EH (cell line): Measurements from ENCODE around the gene COPB1.
"Not testable (repeated sequence)": the region's sequence is repeated elsewhere in the genome, so short reads cannot be mapped to it uniquely, and the experiment has no call there.

Experiments used
- DNase-seq: peaks from one replicate; pipeline ENCODE4 v3.0.0-alpha.2; 2015; ENCODE audit warnings: low read depth

The COPB1 gene

DNA sequence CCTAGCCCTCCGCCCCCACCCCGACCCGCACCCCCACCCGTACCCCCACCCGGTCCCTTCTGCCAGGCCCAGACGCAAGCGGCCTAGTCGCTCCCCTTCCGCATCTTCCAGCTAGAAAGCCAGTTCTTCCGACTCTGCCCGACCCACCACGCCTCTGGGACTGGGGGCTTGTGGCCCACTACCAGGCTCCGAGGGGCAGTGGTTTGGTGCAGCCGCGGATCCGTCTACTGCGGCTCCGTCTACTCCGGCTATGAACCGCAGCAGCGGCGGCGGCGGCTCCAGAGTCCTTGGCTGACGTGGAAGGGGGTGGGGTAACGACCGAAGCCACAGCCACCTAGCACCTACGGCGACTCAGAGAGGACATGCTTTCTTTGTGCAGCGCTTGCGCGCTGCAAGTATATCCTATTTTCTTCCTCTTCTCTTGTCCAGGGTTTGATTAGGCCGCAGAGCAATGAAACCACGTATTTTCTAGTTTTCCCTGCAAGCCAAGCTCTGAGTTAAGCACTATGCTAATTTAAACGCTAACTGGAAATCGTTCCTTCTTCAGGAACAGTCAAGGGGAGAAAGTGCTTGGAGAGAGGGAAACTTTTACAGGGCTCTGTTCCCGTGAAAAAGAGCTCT, at the start of gene COPB1:
Gene COPB1 (minus strand): TSS at position 252 of the 621 bp plus-strand sequence. CDS start 883 bp downstream, outside the sequence.
- DNase-seq, result peak; percentile 95

DNA sequence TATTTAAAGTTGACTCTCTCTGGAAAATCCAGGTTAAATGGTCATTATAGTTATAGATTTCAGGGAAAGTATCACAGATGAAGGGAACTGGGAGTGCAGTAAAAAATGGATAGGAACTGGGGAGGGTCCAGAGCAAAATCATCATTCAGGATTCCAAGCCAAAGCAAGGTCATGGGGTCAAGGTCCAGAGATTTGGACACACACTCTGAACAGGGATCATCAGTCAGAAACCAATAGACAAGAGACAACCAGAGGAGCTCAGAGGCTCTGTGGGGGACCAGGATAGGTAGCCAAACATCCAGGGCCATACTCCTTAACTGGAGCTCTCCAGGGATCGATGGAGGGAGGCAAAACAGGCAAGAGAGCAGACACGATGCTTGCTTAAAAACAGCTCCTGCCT, 47.8 kb upstream of the COPB1 start:
- DNase-seq, result no peak

DNA sequence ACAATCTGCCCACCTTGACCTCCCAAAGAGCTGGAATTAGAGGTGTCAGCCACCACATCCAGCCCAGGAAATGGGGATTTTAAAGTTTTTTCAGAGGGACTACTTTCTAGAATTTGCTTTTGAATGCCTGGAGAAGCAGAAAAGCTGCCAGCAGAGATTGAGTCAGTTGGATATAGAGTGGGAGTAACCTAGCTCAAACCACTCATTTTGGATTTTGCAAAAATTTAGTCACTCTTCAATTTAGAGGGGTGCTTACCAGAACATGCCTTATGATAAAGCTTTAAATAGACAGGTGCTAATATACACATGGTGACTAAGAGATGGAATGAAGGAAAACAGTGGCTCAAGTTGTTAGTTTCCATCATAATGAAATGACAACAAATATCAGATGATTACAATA, 47.1 kb upstream of the COPB1 start:
- DNase-seq, result no peak

DNA sequence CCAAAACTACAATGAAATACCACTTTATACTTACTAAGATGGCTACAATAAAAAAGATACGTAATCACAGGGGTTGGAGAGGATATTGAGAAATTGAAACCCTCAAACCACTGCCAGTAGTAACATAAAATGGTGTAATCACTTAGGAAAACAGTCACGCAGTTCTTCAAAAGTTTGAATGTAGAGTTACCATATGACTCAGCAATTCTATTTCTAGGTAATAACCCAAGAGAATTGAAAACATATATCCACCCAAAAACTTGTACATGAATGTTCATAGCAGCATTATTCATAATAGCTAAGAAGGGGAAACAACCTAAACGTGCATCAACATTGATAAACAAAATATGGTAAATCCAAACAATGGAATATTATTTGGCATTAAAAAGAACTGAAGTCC, 45.0 kb upstream of the COPB1 start:
- DNase-seq, result peak; percentile 19

DNA sequence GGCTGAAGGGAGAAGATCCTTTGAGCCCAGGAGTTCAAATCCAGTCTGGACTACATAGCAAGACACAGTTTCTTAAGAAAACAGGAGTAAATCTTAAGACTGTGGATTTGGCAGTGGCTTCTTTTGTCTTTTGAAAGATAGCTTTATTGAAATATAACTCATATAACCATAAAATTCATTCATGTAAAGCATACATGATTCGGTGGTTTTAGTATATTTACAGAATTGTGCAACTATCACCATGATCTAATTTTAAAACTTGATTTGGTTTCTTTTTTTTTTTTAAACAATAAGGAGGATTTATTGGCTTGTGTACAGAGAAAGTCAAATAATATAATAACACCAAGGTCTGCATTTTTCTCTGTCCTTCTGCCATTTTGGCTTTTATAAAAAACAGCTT, 43.6 kb upstream of the COPB1 start:
- DNase-seq, result no peak

DNA sequence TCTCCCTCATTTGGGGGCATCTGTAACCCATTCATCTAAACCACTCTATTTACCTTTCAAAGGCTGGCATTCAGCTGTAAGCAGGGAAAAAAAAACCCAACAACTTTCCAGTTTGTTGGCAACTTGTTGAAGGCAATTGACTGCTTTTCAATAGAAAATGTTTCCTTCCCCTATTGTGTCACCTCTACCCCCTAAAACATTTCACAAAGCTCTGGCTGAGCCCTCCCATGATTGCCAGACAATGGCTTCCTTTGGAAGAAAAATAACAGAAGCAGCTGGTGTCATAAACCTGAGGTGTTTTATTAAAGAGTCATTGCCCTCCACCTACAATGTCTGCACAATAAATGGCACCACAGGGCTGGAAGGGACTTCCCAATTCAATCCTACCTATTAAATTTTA, 42.7 kb upstream of the COPB1 start:
- DNase-seq, result no peak

DNA sequence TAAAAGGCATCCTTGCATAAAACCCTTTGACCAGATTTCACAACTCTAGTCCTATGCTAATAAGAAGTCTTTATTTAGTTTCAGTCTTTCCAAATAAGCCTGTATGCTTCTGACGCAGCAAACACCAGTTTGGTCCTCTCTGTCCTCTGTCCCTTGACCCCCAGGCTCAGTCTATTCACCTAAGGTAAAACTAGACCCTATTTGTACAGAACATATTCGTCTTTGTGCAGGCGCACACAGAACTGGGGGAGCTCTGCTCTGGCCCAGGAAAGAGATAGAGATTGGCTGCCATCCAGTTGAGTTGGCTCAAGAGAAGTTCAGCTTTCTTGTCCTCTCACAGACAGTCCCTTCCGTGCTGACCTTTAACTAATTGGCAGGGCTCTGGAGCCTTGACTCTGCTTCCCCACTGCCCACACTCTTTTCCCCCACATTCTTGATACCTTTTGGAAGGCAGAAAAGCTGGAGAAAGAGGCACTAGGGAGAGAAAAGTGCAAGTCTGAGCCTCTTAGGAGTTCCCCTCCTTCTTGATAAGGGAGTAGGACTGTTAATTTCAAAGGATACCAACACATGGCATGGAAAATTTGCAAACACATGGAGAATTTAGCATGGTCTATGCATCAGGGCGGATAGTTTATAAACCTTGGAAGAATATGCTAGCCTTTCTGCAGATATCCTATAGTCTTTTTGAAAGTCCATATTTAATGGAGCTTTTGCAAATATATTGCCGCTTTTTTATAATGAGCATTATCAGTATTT, 41.8 kb upstream of the COPB1 start:
- DNase-seq, result no peak

DNA sequence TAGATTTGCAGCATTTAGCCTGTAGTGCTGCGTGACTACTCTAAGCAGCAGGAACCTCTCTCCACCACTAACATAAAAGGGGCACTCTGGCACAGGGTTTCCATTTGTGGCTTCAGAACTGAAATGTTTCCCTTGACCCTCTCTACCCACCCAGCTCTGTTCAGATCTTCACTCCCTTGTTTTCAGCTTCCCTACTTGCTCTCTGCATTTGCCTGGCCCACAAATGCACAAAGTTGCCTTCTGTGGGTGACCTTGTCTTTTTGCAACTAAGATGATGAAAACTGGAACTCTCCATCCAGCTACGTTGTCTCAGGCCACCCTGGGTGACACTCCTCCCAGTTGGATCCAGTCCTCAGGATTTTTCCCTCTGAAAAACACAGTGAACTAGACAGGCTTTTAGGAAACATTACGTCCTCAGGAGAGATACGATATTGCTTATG, 40.4 kb upstream of the COPB1 start:
- no peak for DNase-seq

DNA sequence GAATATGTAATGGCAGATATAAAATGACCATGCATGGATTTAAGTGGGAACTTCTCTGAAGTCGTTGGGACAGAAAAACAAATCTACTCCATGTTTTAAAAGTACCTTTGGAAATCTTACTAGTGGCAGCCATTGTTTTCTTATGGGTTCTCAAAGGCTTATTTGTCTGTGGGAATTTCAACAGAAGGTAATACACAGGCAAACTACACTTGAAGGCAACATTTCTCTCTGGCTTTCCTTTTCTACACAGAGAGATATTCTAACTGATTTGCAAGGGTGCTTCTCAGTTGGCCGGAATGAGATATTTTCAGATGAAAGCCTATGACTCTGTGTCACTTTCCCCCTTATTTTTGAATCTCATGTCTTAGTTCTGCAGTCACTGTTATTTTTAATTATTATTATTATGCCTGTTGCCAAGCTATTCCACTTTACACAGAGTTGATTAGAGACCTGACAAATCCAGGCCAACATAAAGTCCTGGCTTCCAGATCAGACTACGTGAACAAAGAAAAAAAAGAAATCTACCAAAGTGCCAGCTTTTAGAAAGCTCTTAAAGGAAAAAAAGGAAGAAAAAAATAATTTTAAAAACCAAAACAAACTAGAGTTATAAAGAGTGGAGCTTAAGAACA, 39.4 kb upstream of the COPB1 start:
- DNase-seq, result no peak

- DNase-seq, result no peak
These were observed 38.8 kb upstream of the COPB1 start for GRCh38 chr11:14538271-14538925.

- peak; percentile 32 for DNase-seq
These were observed 37.6 kb upstream of the COPB1 start for GRCh38 chr11:14537134-14537599.

GRCh38 chr11:14535166-14535565, 35.6 kb upstream of the COPB1 start:
- not testable (repeated sequence) for DNase-seq

DNA sequence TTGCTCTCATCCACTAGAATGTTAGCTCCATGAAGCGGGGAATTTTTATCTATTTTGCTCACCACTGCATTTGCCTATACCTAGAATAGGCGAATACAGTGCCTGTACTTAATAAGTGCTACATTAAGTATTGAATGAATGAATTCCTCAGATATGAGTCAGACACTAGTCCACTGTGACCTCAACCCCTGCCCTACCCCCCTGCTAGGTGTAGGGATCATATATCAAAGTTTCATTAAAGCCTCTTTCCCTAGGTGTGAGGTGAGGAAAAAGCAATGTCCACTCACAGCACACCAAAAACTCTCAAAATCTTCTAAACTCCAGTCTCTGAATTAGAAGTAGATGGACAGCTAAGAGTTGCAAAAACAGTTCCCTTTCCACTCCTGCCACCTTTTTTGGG, 30.3 kb upstream of the COPB1 start:
- no peak for DNase-seq

DNA sequence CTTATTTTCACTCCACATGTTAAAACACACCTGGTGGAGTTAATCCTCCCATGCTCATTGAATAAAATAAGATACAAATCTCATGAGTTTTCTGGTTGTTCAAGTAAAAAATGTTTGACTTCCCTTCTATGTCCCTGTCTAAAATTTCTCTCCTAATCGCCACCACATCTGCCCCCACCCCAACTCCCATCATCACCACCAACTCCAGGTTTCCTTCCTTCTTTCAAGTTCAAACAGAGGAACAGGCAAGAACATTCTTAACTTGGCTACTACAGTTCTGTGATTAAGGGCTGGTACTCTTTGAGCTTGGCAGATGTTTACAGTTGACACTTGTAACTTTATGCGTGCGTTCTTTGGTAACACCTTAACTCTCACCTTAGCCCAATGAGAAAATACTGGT, 29.7 kb upstream of the COPB1 start:
- no peak for DNase-seq

DNA sequence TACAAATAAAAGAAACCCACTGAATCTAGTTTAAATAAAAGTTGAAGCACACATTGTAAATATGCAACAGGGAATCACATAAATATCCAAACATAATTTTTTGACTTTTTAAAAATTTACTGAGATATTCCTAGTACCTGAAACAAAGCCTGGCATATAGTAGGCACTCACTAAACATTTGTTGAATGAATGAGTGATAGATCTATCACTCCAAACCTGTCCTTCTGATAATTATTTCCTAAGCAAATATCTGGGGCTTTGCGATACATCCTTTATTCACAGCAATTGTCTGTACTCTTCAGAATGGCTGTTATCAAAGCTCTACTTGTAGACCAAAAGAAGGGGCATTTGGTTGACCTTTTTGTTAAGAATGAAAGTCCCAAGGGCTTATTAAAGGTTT, 23.2 kb upstream of the COPB1 start:
- DNase-seq, result no peak

- no peak for DNase-seq
These were observed 22.6 kb upstream of the COPB1 start for GRCh38 chr11:14522245-14522644.

DNA sequence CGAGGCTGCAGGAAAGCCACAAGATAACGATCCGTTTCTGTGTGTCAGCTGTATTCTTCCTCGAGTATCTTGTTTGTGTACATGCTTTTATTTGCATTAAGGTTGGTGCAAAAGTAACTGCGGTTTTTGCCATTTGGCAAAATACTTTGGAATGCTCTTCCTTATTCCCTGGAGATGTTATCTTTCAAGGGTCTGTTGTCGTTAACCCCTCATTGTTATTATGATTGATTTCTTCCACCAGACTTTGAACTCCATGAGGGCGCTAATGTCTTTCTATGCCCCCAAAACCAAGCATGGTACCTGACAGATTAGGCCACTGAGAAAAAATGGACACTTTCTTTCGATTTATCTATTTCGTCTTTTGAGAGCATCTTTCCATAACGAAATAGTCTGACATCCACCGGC, 21.1 kb upstream of the COPB1 start:
- no peak for DNase-seq

DNA sequence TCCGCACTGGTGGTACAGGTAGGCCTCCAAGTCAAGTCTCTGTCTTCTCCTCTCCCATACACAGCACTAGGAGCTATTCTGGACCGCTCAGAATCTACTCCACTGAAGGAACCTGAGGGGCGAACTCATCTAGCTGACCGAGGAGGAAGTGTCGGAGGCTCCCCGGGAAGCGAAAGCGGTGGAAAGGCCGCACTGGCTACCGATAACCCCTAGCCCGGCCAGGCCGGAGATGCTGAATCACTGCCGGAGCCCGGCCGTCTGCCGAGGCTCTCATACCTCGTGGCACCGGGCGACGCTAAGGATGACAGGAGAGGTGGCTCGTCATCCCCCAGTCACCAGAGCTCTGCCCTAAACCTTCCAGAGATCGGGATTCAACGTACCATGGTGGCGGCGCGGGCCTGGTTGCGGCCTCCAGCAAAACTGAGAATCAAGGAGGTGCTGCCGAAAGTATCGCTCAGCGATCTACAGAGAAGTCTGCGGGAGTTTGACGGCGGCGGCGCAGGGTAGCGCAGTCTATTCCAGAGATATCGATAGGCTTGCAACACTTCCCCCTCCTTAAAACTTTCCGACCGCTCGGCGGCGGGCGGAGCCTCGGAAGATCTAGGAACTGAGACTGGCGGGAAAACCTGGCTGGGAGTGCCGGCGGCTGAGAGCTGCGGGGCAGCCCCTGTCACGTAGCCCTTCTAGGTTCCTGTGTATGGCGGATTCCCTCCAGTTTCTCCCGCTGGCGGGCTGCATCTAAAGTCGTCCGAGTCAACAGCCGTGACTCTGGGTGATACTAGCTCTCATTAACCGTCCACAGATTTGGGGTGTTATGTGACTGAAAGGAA, 20.5 kb upstream of the COPB1 start, which contains the start of gene PSMA1:
Gene PSMA1 (minus strand): TSS at position 470 of the 830 bp plus-strand sequence. CDS start 87 bp downstream, at position 383.
- peak; percentile 96 for DNase-seq

GRCh38 chr11:14519597-14519916, 19.9 kb upstream of the COPB1 start:
- no peak for DNase-seq

DNA sequence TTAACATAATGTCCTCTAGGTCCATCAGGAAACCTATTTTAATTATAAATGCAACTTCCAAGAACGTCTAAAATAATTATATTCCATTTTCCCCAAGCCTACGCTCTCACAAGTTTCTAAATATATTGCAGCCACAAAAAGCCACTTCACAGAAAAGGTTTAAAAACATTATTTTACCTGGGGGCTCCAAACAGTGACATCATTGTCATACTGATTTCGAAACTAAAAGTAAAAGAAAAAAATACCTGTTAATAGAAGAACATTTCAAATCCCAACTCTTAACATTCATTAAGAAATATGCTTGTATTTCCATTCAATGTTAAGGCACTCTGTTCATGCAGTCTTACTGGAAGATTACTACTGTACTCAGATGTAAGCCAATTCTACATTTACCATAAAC, 19.2 kb upstream of the COPB1 start:
- no peak for DNase-seq

DNA sequence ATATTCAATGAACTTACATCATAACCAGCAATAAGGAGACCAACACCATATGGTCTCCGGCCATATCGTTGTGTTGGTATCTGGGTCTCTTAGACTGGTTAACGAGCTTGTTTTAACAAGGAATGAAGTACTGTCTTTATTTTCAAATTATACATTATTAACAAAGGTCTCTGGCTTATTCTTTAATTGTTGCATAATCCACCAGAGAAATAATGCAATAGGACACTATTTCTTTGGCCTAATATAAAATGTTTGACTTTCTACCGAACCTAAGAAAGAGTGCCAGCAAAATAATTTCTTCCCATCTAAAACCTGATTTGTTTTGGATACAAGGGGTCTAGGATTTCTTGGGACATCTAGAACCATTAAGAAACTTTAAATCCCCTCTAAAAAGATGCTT, 14.2 kb upstream of the COPB1 start:
- no peak for DNase-seq

DNA sequence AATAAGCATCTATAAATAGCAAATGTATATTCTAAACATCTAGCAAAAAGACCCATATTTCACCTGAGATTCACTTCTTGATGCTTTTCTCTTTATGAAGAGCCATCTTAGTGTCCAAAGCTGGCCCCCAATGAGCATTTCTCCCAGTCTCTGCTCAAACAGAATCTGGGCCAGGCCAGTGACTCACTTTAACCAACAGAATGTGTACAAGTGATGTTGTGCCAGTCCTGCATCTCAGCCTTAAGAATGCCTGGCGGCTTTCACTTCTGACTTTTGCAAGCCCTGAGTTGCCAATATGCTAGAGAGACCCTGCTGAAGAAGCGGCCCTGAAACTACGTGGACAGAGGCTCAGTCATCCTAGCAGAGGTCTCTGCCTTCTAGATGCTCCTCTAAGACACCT, 6.9 kb upstream of the COPB1 start:
- DNase-seq, result peak; percentile 24
